Activated CD8-positive, alpha-beta T cell treated with anti-CD3 and anti-CD28 coated beads for 36 hours (primary cell): ENCODE data around the gene FRS3. TPM values are rescaled to one million over a fixed set of nuclear protein-coding genes. Genes with fewer than 3 reads are reported as not detected.

Experiments
- ATAC-seq: fragments of 200-7000 bp; cut with Tn5 transposase; one replicate; pipeline ENCODE4 v1.10.0; 2021; ENCODE audit warnings: mild to moderate bottlenecking, moderate library complexity
- CTCF ChIA-PET: fragments of 350-600 bp; sonication (Branson Sonifier 250); formaldehyde crosslinking; loops from one replicate; lab custom pipeline; 2021; ENCODE audit warnings: antibody characterized with exemption; lab: Charles Lee
- POLR2A ChIA-PET: fragments of 350-600 bp; sonication (Branson Sonifier 250); formaldehyde crosslinking; loops from one replicate; lab custom pipeline; 2021; ENCODE audit warnings: antibody characterized with exemption; lab: Charles Lee
- DNase-seq: peaks from one replicate; pipeline ENCODE4 v3.0.0-alpha.2; 2020
- H3K27ac Mint-ChIP-seq: one replicate; pipeline ENCODE4 v1.8.0; 2021; ENCODE audit warnings: mild to moderate bottlenecking, mixed read lengths
- H3K27me3 Mint-ChIP-seq: one replicate; pipeline ENCODE4 v1.8.0; 2021; ENCODE audit warnings: mixed read lengths
- H3K36me3 Mint-ChIP-seq: one replicate; pipeline ENCODE4 v1.8.0; 2021; ENCODE audit warnings: low read depth, mixed read lengths
- H3K4me1 Mint-ChIP-seq: one replicate; pipeline ENCODE4 v1.8.0; 2021; ENCODE audit warnings: low read depth, mixed read lengths
- H3K4me3 Mint-ChIP-seq: one replicate; pipeline ENCODE4 v1.8.0; 2021; ENCODE audit warnings: mild to moderate bottlenecking, moderate library complexity, mixed read lengths
- H3K9me3 Mint-ChIP-seq: one replicate; pipeline ENCODE4 v1.8.0; 2021; ENCODE audit warnings: mixed read lengths
- intact Hi-C: fragments of 100-400 bp; cut with micrococcal nuclease; formaldehyde crosslinking; loops from one replicate; pipeline ENCODE4 v1.10.0; 2022
- total RNA-seq, 2 experiments: library from RNA; stranded (reverse); gene quantifications; one replicate each; pipeline ENCODE4 v1.2.3, GENCODE V29; 2021
- TF ChIP-seq, protein P1 (sequence below): fragments of 200-600 bp; IDR thresholded peaks from one replicate; pipeline ENCODE4 v1.8.0; 2022; ENCODE audit warnings: antibody characterized with exemption, mild to moderate bottlenecking

The FRS3 gene
- total RNA-seq, 2 experiments from 2014 or later: 3.2 to 4.1 TPM

DNA sequence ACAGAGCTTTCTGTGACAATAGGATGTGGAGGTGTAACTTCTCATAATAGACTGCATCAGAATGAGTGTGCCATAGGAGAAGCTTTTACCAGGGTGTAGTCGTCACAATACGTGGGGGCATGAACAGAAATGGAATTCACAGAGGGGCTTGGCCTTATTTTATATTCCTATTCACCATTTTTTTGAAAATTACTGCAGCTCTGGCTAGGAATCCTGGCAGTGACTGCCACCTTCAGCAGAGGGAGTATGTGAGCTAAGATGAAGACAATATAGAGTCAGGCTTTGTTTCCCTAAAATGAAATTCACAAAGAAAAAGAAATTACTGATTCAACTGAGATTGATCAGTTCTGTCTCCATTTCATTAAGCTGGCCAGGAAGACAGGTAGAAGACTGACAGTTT is 21.7 kb upstream of the FRS3 start:
- TF ChIP-seq, protein P1, sequence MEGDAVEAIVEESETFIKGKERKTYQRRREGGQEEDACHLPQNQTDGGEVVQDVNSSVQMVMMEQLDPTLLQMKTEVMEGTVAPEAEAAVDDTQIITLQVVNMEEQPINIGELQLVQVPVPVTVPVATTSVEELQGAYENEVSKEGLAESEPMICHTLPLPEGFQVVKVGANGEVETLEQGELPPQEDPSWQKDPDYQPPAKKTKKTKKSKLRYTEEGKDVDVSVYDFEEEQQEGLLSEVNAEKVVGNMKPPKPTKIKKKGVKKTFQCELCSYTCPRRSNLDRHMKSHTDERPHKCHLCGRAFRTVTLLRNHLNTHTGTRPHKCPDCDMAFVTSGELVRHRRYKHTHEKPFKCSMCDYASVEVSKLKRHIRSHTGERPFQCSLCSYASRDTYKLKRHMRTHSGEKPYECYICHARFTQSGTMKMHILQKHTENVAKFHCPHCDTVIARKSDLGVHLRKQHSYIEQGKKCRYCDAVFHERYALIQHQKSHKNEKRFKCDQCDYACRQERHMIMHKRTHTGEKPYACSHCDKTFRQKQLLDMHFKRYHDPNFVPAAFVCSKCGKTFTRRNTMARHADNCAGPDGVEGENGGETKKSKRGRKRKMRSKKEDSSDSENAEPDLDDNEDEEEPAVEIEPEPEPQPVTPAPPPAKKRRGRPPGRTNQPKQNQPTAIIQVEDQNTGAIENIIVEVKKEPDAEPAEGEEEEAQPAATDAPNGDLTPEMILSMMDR: no peak
- no peaks in the 10 kb centered on the region for H3K9me3 Mint-ChIP-seq
- DNase-seq (no peak), ATAC-seq (no peak)
- H3K36me3 Mint-ChIP-seq: peaks cover 5% of the 10 kb centered on the region
- H3K4me1 Mint-ChIP-seq: no peaks in the 10 kb centered on the region
- intact Hi-C loops: no loop called here
- H3K27me3 Mint-ChIP-seq: no peaks in the 10 kb centered on the region
- H3K27ac Mint-ChIP-seq: no peak overlapping the region
- no peak overlapping the region for H3K4me3 Mint-ChIP-seq
- ChIA-PET POLR2A (interaction anchor here (0.6 to 0.7 kb wide), 3 partner anchors 67 to 260 kb away, joined by 3 to 5 read pairs (median 3); no protein-coding TSS in a partner anchor), CTCF (interaction anchor here (0.6 to 3.5 kb wide), 9 partner anchors 10 to 303 kb away, joined by 3 to 28 read pairs (median 5); partner anchors contain the start of gene TOMM6)

DNA sequence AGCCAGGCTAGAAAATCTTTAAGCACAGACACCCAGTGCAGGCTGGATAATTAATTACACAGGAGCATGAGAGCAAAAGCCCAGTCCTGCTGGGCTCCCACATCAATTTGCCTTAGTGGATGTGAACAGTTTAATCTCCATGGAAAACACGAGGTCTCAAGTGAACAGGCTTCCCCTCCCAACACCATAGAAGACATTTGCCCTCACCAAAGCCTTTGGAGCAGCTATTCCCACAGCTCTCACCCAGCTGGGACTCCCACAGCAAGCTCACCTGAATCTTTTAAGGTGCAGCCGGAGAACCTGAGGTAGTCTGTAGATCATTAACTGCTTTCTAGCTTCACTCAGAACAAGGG is 19.8 kb upstream of the FRS3 start:
- H3K27me3 Mint-ChIP-seq: no peaks in the 10 kb centered on the region
- TF ChIP-seq, protein P1: no peak
- ATAC-seq: no peak
- no peak overlapping the region for H3K4me3 Mint-ChIP-seq
- no peak overlapping the region for H3K27ac Mint-ChIP-seq
- intact Hi-C loops: no loop called here
- peaks cover 4% of the 10 kb centered on the region for H3K36me3 Mint-ChIP-seq
- ChIA-PET POLR2A (interaction anchor here (1.4 kb wide), 1 partner anchor 74 kb away, joined by 4 read pairs; no protein-coding TSS in a partner anchor), CTCF (interaction anchor here (3.5 kb wide), 1 partner anchor 245 kb away, joined by 28 read pairs; no protein-coding TSS in a partner anchor)
- DNase-seq: no peak
- H3K4me1 Mint-ChIP-seq: no peaks in the 10 kb centered on the region
- H3K9me3 Mint-ChIP-seq: no peaks in the 10 kb centered on the region

DNA sequence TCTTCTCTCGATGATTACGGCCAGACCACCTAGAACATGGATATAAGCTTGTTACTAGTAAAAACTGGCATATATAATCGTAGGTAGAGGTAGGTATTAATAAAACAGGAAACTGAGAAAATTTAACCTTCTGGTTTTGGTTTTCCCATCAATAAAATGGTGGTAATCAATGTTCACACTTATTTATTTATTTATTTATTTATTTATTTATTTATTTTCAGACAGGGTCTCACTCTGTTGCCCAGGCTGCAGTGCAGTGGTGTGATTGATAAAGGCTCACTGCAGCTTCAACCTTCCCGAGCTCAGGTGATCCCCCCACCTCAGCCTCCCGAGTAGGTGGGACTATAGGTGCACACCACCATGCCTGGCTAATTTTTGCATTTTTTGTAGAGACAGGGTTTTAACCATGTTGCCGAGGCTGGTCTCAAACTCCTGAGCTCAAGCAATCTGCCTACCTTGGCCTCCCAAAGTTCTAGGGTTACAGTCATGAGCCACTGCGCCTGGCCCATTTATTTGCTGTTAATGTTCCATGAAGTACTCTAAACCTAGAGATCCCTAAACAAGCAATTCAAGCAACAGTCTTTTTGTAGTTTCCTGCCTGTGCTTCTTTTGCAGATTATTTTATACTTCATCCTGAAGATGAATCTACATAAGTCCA is 19.3 kb upstream of the FRS3 start:
- Mint-ChIP-seq H3K36me3 (peaks cover 4% of the 10 kb centered on the region), H3K27me3 (no peaks in the 10 kb centered on the region), H3K4me3 (no peak overlapping the region), H3K9me3 (no peaks in the 10 kb centered on the region), H3K27ac (no peak overlapping the region), H3K4me1 (no peaks in the 10 kb centered on the region)
- no peak for ATAC-seq
- DNase-seq: no peak
- CTCF ChIA-PET: interaction anchor here (3.5 kb wide), 1 partner anchor 246 kb away, joined by 28 read pairs; no protein-coding TSS in a partner anchor
- POLR2A ChIA-PET: interaction anchor here (1.4 kb wide), 1 partner anchor 75 kb away, joined by 4 read pairs; no protein-coding TSS in a partner anchor
- TF ChIP-seq, protein P1: no peak
- intact Hi-C loops: no loop called here

DNA sequence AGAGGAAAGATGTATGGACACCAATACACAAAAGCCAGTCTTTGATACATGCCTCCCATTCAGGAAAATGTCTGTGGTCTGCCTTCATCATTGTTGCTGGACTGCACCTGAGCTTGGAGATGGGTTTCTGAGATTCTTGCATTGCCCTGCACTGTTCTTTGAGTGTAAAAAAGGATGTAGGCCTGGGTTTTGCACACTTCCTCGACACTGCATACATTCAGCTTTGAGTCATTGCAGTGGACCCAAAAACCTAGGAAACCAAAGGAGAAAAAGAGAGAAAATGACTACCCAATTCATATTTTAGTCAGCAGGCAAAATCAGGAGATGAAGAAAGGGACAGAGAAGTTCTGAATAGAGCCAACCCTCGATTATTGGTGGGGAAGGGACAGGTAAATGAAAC is 16.8 kb upstream of the FRS3 start:
- no peak overlapping the region for H3K27ac Mint-ChIP-seq
- CTCF ChIA-PET: no interaction called here
- no peak overlapping the region for H3K4me3 Mint-ChIP-seq
- peaks cover 17% of the 10 kb centered on the region for H3K36me3 Mint-ChIP-seq
- POLR2A ChIA-PET: no interaction called here
- no peaks in the 10 kb centered on the region for H3K9me3 Mint-ChIP-seq
- DNase-seq (no peak), ATAC-seq (no peak)
- H3K27me3 Mint-ChIP-seq: no peaks in the 10 kb centered on the region
- TF ChIP-seq, protein P1: no peak
- intact Hi-C loops: no loop called here
- H3K4me1 Mint-ChIP-seq: peaks cover 3% of the 10 kb centered on the region

DNA sequence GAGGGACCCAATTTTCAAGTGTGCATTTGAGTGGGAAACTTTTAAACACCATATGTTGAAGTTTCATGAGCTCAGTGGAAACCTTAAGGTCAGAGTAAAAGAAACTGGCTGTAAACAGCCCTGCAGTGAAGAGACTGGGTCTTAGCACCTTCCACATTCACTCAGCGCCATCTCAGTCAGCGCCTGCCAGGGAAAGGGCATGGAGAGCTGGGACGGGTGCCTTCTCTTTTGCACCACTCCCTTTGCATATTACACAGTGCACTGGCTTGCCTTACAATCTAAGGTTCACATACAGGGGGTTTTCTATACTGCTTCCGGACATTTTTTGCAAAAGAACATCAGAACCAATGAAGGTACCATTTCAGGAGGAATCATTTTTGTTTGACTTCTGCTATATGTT is 12.3 kb upstream of the FRS3 start:
- H3K27me3 Mint-ChIP-seq: no peaks in the 10 kb centered on the region
- ChIA-PET CTCF (interaction anchor here (0.8 to 12.8 kb wide), 6 partner anchors 9 to 423 kb away, joined by 3 to 214 read pairs (median 4); partner anchors contain the start of gene TAF8), POLR2A (no interaction called here)
- intact Hi-C loops: no loop called here
- peaks cover 40% of the 10 kb centered on the region for H3K36me3 Mint-ChIP-seq
- H3K27ac Mint-ChIP-seq: peak overlapping the region; percentile 13
- H3K4me1 Mint-ChIP-seq: peaks cover 18% of the 10 kb centered on the region
- ATAC-seq (no peak), DNase-seq (no peak)
- TF ChIP-seq, protein P1: no peak
- no peaks in the 10 kb centered on the region for H3K9me3 Mint-ChIP-seq
- no peak overlapping the region for H3K4me3 Mint-ChIP-seq
